Activated effector memory CD4-positive, alpha-beta T cell treated with anti-CD3 and anti-CD28 coated beads, Interleukin-2, amount 50 U/mL, for 16 hours (primary cell): ENCODE measurements around the gene OR2C3.
"Not testable (repeated sequence)": the region's sequence is repeated elsewhere in the genome, so short reads cannot be mapped to it uniquely, and the experiment has no call there.

ENCODE experiments used
- DNase-seq: peaks from one replicate; pipeline ENCODE4 v3.0.0-alpha.2; 2020

The OR2C3 gene

DNA sequence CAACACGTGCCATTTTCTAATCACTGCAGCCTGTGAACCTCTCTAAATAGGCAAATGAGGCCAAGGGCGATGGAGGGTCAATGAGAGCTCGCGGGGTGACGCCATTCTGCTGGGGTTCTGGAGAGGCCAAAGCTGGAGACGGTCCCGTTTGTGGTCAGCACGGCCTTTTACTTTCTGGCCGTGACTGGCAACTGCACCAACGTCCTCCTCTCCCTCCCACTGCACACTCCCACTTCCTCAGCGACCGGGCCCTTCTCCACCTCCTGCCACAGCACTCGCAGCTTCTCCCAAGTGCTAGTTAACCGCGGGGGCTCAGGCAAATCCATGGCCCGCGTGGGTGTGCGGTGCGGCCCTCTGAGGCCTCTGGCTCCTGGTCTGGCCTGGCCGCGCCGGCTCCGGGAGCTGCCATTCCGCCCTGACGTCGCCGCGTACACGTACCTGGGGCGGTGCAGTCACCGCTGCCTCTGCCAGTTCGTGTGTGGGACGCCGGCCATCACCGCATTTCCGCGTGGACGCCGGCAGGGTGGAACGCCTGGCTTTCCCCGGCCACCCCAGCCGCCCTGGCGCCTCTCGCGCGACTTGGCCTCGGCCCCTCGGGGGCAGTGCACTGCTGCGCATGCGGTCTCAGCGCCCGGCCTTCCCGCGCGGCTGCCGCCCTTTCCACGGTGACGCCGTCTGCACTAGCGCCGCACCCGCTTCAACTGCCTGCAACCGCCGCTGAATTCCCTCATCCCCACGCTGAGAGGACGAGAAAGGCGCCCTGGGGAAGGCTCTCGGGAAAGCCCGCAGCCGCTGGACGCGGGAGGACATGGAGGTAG lies 18.2 kb downstream of the OR2C3 start:
- DNase-seq = no peak

DNA sequence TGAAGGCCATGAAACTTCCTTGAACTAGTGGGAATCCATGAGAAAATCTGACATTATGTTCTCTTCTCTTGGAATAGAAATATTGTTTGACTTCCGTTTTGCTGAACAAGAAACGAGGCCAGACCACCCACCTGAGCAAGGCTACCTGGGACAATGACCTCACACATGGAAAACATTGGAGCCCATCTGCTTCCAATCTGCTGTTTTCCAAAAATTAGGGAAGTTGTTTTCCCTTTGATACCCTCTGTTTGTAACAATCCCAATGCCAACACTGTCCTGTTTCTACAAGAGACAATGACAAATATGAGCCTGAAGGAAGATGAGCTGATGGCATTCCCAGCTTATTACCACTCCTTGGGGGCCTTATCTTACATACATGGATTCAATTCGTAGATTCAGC lies 29.4 kb downstream of the OR2C3 start:
- no peak for DNase-seq

DNA sequence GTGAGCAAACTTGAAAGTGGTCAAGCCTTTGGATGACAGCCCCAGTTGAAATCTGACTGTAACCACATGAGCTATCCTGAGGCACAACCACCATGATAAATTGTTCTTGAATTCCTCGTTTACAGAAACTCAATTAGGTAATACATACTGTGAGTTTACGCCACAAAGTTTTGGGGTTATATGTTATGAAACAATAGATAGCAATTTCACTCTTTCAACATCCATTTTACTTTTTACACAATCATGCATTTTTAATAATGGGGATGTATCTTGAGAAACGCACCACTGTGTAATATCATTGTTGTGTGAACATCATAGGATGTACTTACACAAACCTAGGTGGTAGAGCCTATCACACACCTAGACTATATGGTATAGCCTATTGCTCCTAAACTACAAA lies 35.4 kb downstream of the OR2C3 start:
- no peak for DNase-seq

DNA sequence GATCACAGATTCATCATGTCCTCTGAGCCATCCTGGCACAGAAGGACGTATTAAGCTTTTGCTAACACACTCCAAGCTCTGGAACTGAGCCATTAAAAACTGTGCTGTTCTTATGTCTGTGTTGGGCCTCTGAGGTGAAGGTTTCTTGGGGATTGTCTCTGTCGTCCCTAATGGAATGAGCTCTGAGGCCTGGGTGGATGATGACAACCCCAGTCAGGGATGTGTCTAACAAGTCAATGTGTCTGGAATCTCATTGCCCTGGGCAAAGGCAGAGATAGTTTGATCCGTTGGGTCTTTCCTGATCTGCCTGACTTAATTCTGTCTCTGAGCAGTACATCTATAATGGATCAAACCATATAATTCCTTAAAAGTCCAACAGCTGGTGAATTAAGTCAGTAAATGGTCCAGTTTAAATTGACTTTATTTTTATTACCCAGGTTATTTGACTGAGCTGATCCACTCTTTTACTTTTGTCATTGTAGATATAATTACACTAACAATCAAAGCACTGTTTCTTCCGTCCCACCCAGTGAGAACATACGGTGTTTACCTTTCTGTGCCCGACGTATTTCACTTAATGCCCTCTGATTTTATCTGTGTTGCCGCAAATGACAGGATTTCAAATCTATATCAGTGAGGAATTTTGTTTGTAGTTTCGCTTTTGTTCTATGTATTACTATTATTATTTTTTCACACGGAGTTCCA lies 39.5 kb downstream of the OR2C3 start:
- DNase-seq = no peak

DNA sequence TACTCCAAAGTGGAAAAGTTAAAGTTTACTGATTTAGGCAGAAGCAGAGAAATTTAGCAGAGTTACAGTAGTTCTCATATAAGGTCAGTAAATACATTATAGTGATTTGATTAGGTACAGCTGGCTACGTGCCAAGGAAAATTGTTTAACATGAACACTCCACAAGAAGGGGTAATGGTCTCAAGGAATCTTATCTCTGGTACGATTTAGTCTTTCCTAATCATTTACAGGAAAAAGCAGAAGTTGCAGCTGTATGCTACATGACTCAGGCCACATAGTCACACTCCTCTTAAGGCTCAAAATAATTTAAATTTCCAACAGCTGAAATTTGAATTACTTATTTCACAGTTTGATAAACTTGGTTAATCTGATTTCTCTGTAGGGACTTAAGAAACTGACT lies 41.5 kb downstream of the OR2C3 start:
- DNase-seq = no peak

DNA sequence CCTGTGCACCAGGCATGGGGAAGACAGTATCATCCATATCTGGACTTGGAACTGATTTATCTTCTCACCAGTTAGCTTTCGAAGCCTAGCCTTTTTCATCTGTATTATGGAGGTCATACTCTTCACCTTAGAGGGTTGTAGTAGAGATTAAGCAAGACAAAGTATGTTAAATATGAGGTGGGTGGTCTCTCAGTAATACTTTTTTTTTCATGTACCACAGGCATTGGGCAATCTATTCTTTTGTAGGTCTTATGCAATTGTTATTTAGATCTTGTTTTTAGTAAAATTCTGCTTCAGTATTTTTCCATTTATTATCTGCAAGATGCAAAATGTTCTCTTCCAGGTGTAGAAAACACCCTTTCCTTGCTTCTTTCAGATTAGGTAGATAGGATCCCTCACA lies 43.1 kb downstream of the OR2C3 start:
- no peak for DNase-seq

DNA sequence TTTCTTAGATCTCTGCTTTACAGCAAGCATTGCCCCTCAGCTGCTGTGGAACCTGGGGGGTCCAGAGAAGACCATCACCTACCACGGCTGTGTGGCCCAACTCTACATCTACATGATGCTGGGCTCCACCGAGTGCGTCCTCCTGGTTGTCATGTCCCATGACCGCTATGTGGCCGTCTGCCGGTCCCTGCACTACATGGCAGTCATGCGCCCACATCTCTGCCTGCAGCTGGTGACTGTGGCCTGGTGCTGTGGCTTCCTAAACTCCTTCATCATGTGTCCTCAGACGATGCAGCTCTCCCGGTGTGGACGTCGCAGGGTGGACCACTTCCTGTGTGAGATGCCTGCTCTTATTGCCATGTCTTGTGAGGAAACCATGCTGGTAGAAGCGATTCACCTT lies 44.9 kb downstream of the OR2C3 start:
- no peak for DNase-seq

DNA sequence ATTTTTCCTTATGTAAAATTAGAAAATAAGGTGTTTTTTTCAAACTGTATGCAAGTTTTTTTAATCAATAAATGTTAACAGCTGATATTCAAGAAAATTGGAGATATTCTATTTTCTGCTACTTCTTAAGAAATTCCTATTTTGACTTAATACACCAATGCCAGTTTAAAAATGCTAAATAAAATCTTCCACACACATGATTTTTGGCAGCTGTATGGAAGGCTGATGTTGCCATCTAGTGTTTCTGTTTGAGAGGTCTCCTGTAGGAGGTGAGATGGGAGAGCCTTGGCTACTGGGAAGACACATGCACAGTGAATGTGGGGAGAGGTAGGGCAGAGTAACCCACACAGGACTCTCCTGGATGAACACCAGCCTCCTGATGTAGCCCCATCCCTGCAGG lies 49.2 kb downstream of the OR2C3 start:
- no peak for DNase-seq

DNA sequence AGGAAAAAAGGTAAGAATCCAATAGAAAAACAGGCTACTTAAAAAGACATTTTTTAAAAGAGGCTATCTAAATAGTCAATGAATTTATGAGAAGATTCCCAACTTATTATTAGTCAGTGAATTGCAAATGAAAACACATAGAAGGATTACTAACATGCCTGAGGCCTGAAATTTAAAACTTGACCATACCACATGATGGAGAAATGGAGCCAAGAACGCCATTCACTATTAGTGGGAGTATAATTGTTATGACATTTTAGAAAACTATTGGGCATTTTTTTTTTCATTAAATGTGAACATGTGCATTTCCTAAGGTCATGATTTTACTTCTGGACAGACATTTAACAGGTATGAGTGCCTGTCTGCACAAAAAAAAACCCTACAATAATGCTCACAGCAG lies 53.5 kb downstream of the OR2C3 start:
- no peak for DNase-seq

DNA sequence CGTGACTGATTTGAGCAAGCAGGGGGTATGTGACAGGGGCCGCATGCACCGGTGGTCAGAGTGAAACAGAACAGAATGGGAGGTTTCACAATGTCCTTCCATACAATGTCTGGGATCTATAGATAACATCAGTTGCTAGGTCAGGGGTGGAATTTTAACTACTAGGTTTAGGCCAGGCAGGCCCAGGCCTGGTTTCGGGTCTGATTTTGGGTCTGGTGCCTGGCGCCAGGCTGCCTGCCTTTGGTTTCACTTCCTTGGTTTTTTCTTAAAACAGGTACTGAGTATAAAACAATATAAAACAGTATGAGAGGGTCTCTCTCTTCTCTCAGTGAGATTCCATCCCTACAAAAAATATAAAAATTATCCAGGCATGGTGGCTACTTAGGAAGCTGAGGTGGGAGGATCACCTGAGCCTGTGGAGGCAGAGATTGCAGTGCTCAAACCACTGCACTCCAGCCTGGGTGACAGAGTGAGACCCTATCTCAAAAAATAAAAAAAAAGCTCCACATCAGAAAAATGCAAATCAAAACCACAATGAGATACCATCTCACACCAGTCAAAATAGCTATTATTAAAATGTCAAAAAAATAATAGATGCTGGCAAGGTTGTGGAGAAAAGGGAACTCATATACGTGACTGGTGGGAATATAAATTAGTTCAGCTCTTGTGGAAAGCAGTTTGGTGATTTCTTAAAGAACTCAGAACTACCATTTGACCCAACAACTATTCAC lies 59.7 kb downstream of the OR2C3 start:
- DNase-seq = not testable (repeated sequence)

DNA sequence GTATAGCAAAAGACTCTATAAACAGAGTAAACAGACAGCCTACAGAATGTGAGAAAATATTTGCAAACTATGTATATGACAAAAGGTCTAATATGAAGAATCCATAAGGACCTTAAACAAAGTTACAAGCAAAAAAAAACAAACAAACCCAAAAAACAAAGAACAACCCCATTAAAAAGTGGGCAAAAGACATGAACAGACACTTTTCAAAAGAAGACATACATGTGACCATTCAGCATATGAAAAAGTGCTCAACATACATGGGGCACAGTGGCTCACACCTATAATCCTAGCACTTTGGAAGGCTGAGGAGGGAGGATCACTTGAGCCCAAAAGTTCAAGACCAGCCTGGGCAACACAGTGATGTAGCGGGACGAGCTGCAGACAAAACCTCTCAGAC lies 60.4 kb downstream of the OR2C3 start:
- DNase-seq = no peak
